Kidney (tissue), 22 donors: ENCODE measurements around the gene KCNB1. TPM values are rescaled to one million over a fixed set of nuclear protein-coding genes. Genes with fewer than 3 reads are reported as not detected.

Experiments used
- DNase-seq, 5 donors: peaks; one replicate each; pipeline ENCODE4 v3.0.0-alpha.2; 2013 to 2020
- FAIRE-seq: peaks from 2 replicates; lab custom pipeline; 2012; peaks lifted over from hg19 to GRCh38; lab: Jason Lieb, UNC
- H3K27ac ChIP-seq, 2 donors: one replicate each; pipeline ENCODE4 v1.7.0; 2013; ENCODE audit warnings: low read depth in 2 of 2, low read length in 2 of 2, inconsistent platforms in 1 of 2
- H3K27me3 ChIP-seq: one replicate; pipeline ENCODE4 v1.7.1; 2013; ENCODE audit warnings: low read length, inconsistent platforms; ENCODE audit not compliant: control insufficient read depth, insufficient read depth
- H3K36me3 ChIP-seq, 3 donors: one replicate each; pipeline versions ENCODE4 v1.7.0 to v1.7.1; 2013; ENCODE audit warnings: low read length in 3 of 3, control low read depth in 1 of 3, inconsistent platforms in 1 of 3; ENCODE audit not compliant: insufficient read depth in 3 of 3, control insufficient read depth in 2 of 3
- H3K4me1 ChIP-seq, 3 donors: one replicate each; pipeline versions ENCODE4 v1.7.0 to v1.7.1; 2013; ENCODE audit warnings: low read length in 3 of 3, inconsistent platforms in 1 of 3, low read depth in 1 of 3; ENCODE audit not compliant: control insufficient read depth in 2 of 3, insufficient read depth in 2 of 3
- H3K4me3 ChIP-seq, 3 donors: one replicate each; pipeline versions ENCODE4 v1.7.0 to v1.8.1; 2013; ENCODE audit warnings: low read length in 3 of 3, control low read depth in 1 of 3, inconsistent platforms in 1 of 3
- H3K9ac ChIP-seq, 3 donors: one replicate each; pipeline versions ENCODE4 v1.7.0 to v1.7.1; 2013; ENCODE audit warnings: low read length in 3 of 3, control low read depth in 1 of 3, inconsistent platforms in 1 of 3
- H3K9me3 ChIP-seq, 3 donors: one replicate each; pipeline versions ENCODE4 v1.7.0 to v1.7.1; 2013; ENCODE audit warnings: low read length in 3 of 3, control low read depth in 1 of 3, inconsistent platforms in 1 of 3; ENCODE audit not compliant: control insufficient read depth in 2 of 3, insufficient read depth in 1 of 3
- CTCF ChIP-seq: IDR thresholded peaks from 3 replicates; pipeline ENCODE4 v1.5.1; 2012; ENCODE audit warnings: mild to moderate bottlenecking, moderate library complexity, borderline replicate concordance; ENCODE audit not compliant: insufficient read depth; ENCODE audit errors: extremely low read depth
- intact Hi-C: fragments of 100-400 bp; cut with DNase I; formaldehyde crosslinking; loops from one replicate; pipeline ENCODE4 v1.11.1; 2022
- long read RNA-seq, 10 donors: library from polyadenylated mRNA in 1 of 10; unstranded in 1 of 10; transcript quantifications; one replicate each; pipeline ENCODE4 v2.0.0 and lab custom pipeline, GENCODE V29; 2021 to 2026
- polyA plus RNA-seq: library from polyadenylated mRNA; stranded (reverse); fragments of 350-450 nt; fragmentation: Illumina TruSeq; extraction: RNeasy Lipid Tissue Mini Kit (QIAGEN cat#74804); gene quantifications from one replicate; pipeline ENCODE4 v1.2.3, GENCODE V29; 2014; ENCODE audit warnings: low read depth, low replicate concordance; ENCODE audit not compliant: insufficient read depth
- total RNA-seq: library from RNA; stranded (reverse); fragmentation: NEBNext Ultra II Directional; extraction: Animal tissue kit (Norgen Biotek cat#: 25700); gene quantifications from one replicate; pipeline ENCODE4 v1.2.1, GENCODE V29; 2021
- donor health status: control.
- donor health status: control.
- donor health status: control.
- donor health status: control.
- donor health status: control.
- donor health status: DM: yes; HTN: yes; CAD: no.
- donor health status: Normal renal cell carcinoma (clear cell type).

KCNB1 gene
- 1.2 TPM for total RNA-seq
- 0.26 TPM for polyA plus RNA-seq
- long read RNA-seq, donor 1: 0 reads
- long read RNA-seq, donor 2: 0 reads
- long read RNA-seq, donor 3: 0 reads
- long read RNA-seq, donor 4: 0 reads
- long read RNA-seq, donor 5: 0 reads
- long read RNA-seq, donor 6: 0 reads
- long read RNA-seq, donor 7, full-length matches to known transcripts: 1 of 3 reads
- long read RNA-seq, donor 7, partial matches to known transcripts: 0 of 3 reads
- long read RNA-seq, donor 7, other reads (novel, unspliced or antisense): 2 of 3 reads
- long read RNA-seq, donor 8: 0 reads
- long read RNA-seq, donor 9: 0 reads
- long read RNA-seq, donor 10: 0 reads

DNA sequence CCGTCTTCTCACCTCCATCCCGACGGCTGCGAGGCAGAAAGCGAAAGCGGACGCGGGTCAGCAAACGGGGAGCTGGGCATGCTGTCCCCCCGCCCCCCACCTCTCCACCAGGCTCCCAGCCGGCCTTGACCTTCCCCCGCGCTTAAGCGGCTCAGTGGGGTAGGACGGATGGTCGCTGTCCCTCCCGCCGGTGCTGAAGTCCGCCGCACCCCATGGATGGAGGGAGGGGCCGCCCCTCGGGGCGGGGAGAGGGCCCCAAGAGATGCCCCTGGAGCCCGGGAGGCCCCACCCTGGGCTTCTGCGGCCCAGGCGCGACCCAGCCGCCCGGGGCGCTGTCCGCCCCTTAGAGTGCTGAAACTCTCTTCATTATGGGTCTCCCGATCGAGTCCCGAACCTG lies at the start of gene KCNB1:
TSS of gene KCNB1 (minus strand) at position 48 of the 397 bp plus-strand sequence. CDS start 188 bp downstream, outside the sequence.
- Histone ChIP-seq H3K27me3 (no peaks in the 10 kb centered on the region), H3K27ac (no peak within 1 kb of the TSS), H3K9ac (no peak within 1 kb of the TSS), H3K9me3 (no peaks in the 10 kb centered on the region), H3K36me3 (no peaks in the 10 kb centered on the region), H3K4me3 (no peak within 1 kb of the TSS), H3K4me1 (peaks cover 0 to 3% (median 0%) of the 10 kb centered on the region in 3 donors)
- DNase-seq (peak; percentile 85 to 95 (median 93)), FAIRE-seq (no peak)
- intact Hi-C loops: no loop called here
- no peak for TF ChIP-seq CTCF

- DNase-seq: no peak
- intact Hi-C loops: no loop called here
- TF ChIP-seq CTCF: no peak
Measured at GRCh38 chr20:49529470-49529869, 47.0 kb upstream of the KCNB1 start.

GRCh38 chr20:49526568-49526967 lies 44.1 kb upstream of the KCNB1 start:
- Histone ChIP-seq H3K4me1 (no peaks in the 10 kb centered on the region), H3K9ac (no peak overlapping the region), H3K9me3 (no peaks in the 10 kb centered on the region), H3K4me3 (no peak overlapping the region), H3K27ac (no peak overlapping the region), H3K27me3 (no peaks in the 10 kb centered on the region), H3K36me3 (peaks cover 0 to 2% (median 0%) of the 10 kb centered on the region in 3 donors)
- no peak for TF ChIP-seq CTCF
- FAIRE-seq (no peak), DNase-seq (no peak)
- intact Hi-C loops: no loop called here

More at GRCh38 chr20:49529470-49529869, 47.0 kb upstream of the KCNB1 start:
- FAIRE-seq: no peak
- H3K36me3 ChIP-seq: peaks cover 0 to 2% (median 0%) of the 10 kb centered on the region in 3 donors
- H3K27ac ChIP-seq: no peak overlapping the region
- no peaks in the 10 kb centered on the region for H3K4me1 ChIP-seq
- H3K9me3 ChIP-seq: no peaks in the 10 kb centered on the region
- H3K4me3 ChIP-seq: no peak overlapping the region
- no peaks in the 10 kb centered on the region for H3K27me3 ChIP-seq
- H3K9ac ChIP-seq: no peak overlapping the region
